SK-N-SH treated with all-trans-retinoic acid at 6 μM for 48 hours (cell line): ENCODE data around the gene ESPL1.

Experiments used
- ATAC-seq: fragments of 200-7000 bp; cut with Tn5 transposase; 3 replicates; pipeline ENCODE4 v1.9.1; 2020; ENCODE audit warnings: mild to moderate bottlenecking, moderate library complexity
- ARNTL ChIP-seq: fragments of 450-650 bp; formaldehyde crosslinking; IDR thresholded peaks from 2 replicates; pipeline ENCODE4 v1.5.0; 2020; ENCODE audit warnings: low read depth, mild to moderate bottlenecking, moderate library complexity, borderline replicate concordance
- BACH2 ChIP-seq: fragments of 250-450 bp; sonication (Bioruptor Pico); IDR thresholded peaks from 2 replicates; pipeline ENCODE4 v1.9.0; 2021; ENCODE audit warnings: mild to moderate bottlenecking, borderline replicate concordance
- CSDC2 ChIP-seq: fragments of 250-450 bp; sonication (Bioruptor Pico); IDR thresholded peaks from 2 replicates; pipeline ENCODE4 v1.5.0; 2020; ENCODE audit warnings: mild to moderate bottlenecking, moderate library complexity
- ISL1 ChIP-seq: fragments of 250-450 bp; sonication (Bioruptor Pico); IDR thresholded peaks from 2 replicates; pipeline ENCODE4 v2.1.2; 2022; ENCODE audit warnings: mild to moderate bottlenecking, moderate library complexity
- RARB ChIP-seq: fragments of 250-450 bp; sonication (Bioruptor Pico); IDR thresholded peaks from 2 replicates; pipeline ENCODE4 v1.8.0; 2021; ENCODE audit warnings: mild to moderate bottlenecking, moderate library complexity
- TCF4 ChIP-seq: fragments of 250-450 bp; sonication (Bioruptor Pico); IDR thresholded peaks from 2 replicates; pipeline ENCODE4 v1.8.0; 2021; ENCODE audit warnings: mild to moderate bottlenecking, moderate library complexity, borderline replicate concordance
- TOX ChIP-seq: fragments of 250-450 bp; sonication (Bioruptor Pico); IDR thresholded peaks from 2 replicates; pipeline ENCODE4 v1.8.0; 2021; ENCODE audit warnings: mild to moderate bottlenecking, moderate library complexity, borderline replicate concordance
- ZFP3 ChIP-seq: fragments of 250-450 bp; sonication (Bioruptor Pico); IDR thresholded peaks from 2 replicates; pipeline ENCODE4 v1.5.0; 2020; ENCODE audit warnings: mild to moderate bottlenecking, moderate library complexity
- ZNF565 ChIP-seq: fragments of 450-650 bp; formaldehyde crosslinking; conservative IDR thresholded peaks from 2 replicates; pipeline ENCODE4 v1.5.0; 2020; ENCODE audit warnings: low read depth, mild to moderate bottlenecking, moderate library complexity
- ZNF70 ChIP-seq: fragments of 450-650 bp; formaldehyde crosslinking; IDR thresholded peaks from 2 replicates; pipeline ENCODE4 v1.5.0; 2020; ENCODE audit warnings: mild to moderate bottlenecking, moderate library complexity
- TF ChIP-seq, protein P1 (sequence below): fragments of 250-450 bp; sonication (Bioruptor Pico); IDR thresholded peaks from 2 replicates; pipeline ENCODE4 v1.5.1; 2020; ENCODE audit warnings: low read depth, mild to moderate bottlenecking, moderate library complexity
- TF ChIP-seq, protein P2 (sequence below): fragments of 250-450 bp; sonication (Bioruptor Pico); IDR thresholded peaks from 2 replicates; pipeline ENCODE4 v1.8.0; 2020; ENCODE audit warnings: mild to moderate bottlenecking, moderate library complexity, borderline replicate concordance
- TF ChIP-seq, protein P3 (sequence below): fragments of 250-450 bp; sonication (Bioruptor Pico); IDR thresholded peaks from 2 replicates; pipeline ENCODE4 v1.5.1; 2021; ENCODE audit warnings: mild to moderate bottlenecking, moderate library complexity
- TF ChIP-seq, protein P4 (sequence below): fragments of 250-450 bp; sonication (Bioruptor Pico); IDR thresholded peaks from 2 replicates; pipeline ENCODE4 v1.8.0; 2021; ENCODE audit warnings: low read depth, mild to moderate bottlenecking, moderate library complexity, borderline replicate concordance
- TF ChIP-seq, protein P5 (sequence below): fragments of 250-450 bp; sonication (Bioruptor Pico); IDR thresholded peaks from 2 replicates; pipeline ENCODE4 v1.5.0; 2020; ENCODE audit warnings: mild to moderate bottlenecking, moderate library complexity

Gene ESPL1

DNA sequence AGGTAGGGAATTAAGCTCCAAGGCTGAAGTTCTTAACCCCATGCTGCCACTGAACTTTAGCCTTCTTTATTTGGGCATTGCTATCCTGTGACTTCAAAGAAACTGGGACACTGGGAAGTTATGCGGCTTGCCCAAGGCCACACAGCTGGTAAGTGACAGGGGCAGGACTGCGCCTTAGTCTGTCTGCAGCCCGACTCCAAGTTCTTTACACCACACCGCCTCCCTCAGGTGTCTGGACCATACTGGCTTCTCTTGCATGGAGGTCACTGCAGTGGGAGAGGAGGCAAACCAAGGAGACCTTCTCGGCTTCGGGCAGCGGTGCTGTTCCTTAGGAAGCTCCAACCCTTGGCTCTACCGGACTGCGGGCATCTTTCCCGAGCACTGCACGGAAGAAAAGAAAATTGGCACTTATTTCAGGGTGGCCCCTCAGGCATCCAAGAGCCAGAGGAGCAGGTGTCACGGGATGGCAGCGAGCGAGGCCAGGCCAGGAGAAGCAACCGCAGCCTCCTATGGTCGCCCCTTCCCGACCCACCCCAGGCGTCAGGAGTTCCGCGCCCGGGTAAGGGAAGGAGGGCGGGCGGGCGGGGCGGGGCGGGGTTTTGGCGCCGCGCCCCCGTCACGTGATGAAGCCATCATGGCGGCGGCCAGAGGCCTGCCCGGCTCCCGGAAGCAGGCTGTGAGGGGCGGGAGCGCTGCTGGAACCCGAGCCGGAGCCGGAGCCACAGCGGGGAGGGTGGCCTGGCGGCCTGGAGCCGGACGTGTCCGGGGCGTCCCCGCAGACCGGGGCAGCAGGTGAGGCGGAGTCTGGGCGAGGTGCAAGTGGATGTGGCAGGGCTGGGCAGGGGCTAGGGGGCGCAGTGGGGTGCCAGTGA is 16.4 kb upstream of the ESPL1 start (continued):
- TF ChIP-seq, protein P1, sequence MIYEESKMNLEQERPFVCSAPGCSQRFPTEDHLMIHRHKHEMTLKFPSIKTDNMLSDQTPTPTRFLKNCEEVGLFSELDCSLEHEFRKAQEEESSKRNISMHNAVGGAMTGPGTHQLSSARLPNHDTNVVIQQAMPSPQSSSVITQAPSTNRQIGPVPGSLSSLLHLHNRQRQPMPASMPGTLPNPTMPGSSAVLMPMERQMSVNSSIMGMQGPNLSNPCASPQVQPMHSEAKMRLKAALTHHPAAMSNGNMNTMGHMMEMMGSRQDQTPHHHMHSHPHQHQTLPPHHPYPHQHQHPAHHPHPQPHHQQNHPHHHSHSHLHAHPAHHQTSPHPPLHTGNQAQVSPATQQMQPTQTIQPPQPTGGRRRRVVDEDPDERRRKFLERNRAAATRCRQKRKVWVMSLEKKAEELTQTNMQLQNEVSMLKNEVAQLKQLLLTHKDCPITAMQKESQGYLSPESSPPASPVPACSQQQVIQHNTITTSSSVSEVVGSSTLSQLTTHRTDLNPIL (CRISPR knock-in tag), result no peak
- no peak for TF ChIP-seq ZNF565 (CRISPR knock-in tag)

DNA sequence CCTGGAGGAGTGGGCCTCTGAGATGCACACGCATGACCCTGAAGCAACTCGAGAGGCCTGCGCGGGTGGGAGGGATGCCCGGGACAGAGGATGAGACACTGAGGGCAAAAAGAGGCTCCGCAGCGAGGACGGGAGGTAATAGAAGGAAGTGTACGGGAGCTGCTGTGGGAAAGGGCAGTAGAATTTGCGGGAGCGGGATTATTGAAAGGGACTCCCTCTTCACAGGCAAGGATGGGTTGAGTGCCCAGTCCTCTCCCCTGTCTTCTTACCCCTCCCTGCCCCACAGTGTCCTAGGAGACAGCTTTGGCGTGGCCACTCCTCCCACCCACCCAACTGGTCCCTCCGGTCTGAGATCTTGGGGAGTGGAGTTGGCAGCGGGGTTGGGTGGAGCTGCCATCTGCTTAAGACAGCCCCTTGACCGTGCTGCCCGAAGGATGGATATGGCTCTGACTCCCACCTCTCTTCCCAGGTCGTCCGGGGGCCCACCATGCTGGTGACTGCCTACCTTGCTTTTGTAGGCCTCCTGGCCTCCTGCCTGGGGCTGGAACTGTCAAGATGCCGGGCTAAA is 15.7 kb upstream of the ESPL1 start:
- peak; percentile 35; the same call in 2 of the 3 replicates for ATAC-seq
- no peak for TF ChIP-seq TCF4 (CRISPR knock-in tag)

DNA sequence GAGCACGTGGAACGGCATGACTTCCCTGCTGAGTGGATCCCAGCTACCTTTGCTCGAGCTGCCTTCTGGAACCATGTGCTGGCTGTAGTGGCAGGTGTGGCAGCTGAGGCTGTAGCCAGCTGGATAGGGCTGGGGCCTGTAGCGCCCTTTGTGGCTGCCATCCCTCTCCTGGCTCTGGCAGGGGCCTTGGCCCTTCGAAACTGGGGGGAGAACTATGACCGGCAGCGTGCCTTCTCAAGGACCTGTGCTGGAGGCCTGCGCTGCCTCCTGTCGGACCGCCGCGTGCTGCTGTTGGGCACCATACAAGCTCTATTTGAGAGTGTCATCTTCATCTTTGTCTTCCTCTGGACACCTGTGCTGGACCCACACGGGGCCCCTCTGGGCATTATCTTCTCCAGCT is 14.8 kb upstream of the ESPL1 start:
- ATAC-seq, result no peak
- no peak for TF ChIP-seq RARB (CRISPR knock-in tag)
- TF ChIP-seq ARNTL (CRISPR knock-in tag), result no peak
- no peak for TF ChIP-seq TOX (CRISPR knock-in tag)
- TF ChIP-seq, protein P2, sequence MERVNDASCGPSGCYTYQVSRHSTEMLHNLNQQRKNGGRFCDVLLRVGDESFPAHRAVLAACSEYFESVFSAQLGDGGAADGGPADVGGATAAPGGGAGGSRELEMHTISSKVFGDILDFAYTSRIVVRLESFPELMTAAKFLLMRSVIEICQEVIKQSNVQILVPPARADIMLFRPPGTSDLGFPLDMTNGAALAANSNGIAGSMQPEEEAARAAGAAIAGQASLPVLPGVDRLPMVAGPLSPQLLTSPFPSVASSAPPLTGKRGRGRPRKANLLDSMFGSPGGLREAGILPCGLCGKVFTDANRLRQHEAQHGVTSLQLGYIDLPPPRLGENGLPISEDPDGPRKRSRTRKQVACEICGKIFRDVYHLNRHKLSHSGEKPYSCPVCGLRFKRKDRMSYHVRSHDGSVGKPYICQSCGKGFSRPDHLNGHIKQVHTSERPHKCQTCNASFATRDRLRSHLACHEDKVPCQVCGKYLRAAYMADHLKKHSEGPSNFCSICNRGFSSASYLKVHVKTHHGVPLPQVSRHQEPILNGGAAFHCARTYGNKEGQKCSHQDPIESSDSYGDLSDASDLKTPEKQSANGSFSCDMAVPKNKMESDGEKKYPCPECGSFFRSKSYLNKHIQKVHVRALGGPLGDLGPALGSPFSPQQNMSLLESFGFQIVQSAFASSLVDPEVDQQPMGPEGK (CRISPR knock-in tag), result no peak
- TF ChIP-seq, protein P3, sequence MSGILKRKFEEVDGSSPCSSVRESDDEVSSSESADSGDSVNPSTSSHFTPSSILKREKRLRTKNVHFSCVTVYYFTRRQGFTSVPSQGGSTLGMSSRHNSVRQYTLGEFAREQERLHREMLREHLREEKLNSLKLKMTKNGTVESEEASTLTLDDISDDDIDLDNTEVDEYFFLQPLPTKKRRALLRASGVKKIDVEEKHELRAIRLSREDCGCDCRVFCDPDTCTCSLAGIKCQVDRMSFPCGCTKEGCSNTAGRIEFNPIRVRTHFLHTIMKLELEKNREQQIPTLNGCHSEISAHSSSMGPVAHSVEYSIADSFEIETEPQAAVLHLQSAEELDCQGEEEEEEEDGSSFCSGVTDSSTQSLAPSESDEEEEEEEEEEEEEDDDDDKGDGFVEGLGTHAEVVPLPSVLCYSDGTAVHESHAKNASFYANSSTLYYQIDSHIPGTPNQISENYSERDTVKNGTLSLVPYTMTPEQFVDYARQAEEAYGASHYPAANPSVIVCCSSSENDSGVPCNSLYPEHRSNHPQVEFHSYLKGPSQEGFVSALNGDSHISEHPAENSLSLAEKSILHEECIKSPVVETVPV, result no peak
- TF ChIP-seq CSDC2, result no peak

DNA sequence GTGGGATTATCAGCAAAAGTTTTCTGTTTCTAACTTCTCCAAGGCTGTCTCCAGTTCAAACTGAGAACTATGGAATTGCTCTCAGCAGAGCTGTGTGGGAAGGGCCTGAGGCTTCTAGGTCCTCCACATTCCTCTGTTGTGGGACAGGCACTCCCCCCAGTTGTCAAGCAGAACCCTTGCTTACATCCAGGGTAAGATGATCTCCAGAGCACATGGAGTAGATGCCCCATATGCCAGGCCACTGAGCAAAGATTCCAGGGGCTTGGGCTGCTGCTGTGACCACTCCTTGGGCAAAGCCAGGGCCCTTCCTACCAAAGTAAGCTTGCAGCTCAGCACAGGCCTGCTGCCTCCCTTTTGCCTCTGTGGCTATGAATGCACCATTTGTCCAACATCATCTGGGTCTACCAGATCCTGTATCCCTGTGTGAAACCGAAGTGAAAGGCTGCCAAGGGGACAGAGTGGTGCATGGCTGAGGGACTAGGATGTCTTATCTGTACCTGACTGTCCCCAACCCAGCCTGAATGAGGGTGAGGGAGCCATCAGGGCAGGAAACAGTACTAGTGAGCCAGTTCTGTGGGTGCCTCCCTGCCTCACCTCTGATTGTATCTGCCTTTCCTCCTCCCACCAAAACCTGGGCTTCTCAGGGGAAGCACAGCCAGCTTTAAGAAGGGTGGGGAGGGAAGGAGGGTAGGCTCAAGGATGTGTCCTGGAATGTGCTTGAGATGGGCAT is 13.1 kb upstream of the ESPL1 start:
- no peak for ATAC-seq
- TF ChIP-seq ARNTL (CRISPR knock-in tag) (no peak), TOX (CRISPR knock-in tag) (no peak), ZNF70 (CRISPR knock-in tag) (no peak), BACH2 (no peak), ZFP3 (no peak), ISL1 (CRISPR knock-in tag) (no peak)
- TF ChIP-seq, protein P4, sequence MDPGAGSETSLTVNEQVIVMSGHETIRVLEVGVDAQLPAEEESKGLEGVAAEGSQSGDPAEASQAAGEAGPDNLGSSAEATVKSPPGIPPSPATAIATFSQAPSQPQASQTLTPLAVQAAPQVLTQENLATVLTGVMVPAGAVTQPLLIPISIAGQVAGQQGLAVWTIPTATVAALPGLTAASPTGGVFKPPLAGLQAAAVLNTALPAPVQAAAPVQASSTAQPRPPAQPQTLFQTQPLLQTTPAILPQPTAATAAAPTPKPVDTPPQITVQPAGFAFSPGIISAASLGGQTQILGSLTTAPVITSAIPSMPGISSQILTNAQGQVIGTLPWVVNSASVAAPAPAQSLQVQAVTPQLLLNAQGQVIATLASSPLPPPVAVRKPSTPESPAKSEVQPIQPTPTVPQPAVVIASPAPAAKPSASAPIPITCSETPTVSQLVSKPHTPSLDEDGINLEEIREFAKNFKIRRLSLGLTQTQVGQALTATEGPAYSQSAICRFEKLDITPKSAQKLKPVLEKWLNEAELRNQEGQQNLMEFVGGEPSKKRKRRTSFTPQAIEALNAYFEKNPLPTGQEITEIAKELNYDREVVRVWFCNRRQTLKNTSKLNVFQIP (CRISPR knock-in tag), result no peak
- TF ChIP-seq, protein P2 (CRISPR knock-in tag), result no peak
- TF ChIP-seq, protein P5, sequence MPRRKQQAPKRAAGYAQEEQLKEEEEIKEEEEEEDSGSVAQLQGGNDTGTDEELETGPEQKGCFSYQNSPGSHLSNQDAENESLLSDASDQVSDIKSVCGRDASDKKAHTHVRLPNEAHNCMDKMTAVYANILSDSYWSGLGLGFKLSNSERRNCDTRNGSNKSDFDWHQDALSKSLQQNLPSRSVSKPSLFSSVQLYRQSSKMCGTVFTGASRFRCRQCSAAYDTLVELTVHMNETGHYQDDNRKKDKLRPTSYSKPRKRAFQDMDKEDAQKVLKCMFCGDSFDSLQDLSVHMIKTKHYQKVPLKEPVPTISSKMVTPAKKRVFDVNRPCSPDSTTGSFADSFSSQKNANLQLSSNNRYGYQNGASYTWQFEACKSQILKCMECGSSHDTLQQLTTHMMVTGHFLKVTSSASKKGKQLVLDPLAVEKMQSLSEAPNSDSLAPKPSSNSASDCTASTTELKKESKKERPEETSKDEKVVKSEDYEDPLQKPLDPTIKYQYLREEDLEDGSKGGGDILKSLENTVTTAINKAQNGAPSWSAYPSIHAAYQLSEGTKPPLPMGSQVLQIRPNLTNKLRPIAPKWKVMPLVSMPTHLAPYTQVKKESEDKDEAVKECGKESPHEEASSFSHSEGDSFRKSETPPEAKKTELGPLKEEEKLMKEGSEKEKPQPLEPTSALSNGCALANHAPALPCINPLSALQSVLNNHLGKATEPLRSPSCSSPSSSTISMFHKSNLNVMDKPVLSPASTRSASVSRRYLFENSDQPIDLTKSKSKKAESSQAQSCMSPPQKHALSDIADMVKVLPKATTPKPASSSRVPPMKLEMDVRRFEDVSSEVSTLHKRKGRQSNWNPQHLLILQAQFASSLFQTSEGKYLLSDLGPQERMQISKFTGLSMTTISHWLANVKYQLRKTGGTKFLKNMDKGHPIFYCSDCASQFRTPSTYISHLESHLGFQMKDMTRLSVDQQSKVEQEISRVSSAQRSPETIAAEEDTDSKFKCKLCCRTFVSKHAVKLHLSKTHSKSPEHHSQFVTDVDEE (CRISPR knock-in tag), result no peak
- TF ChIP-seq, all 23 proteins: peak for 0
